Ascending aorta (tissue), 2 donors: ENCODE data around the gene LGI1. TPM values are rescaled to one million over a fixed set of nuclear protein-coding genes. Genes with fewer than 3 reads are reported as not detected.

Source experiments
- DNase-seq, 2 donors: peaks; one replicate each; pipeline ENCODE4 v3.0.0-alpha.2; 2019; ENCODE audit warnings: low spot score in 2 of 2
- H3K27ac ChIP-seq, 2 donors: fragments of 200-600 bp; sonication (generic); one replicate each; pipeline ENCODE4 v1.5.1; 2016 to 2017; ENCODE audit warnings: mild to moderate bottlenecking in 1 of 2
- H3K27me3 ChIP-seq: fragments of 200-600 bp; sonication (generic); one replicate; pipeline ENCODE4 v1.5.1; 2017
- H3K36me3 ChIP-seq, 2 donors: fragments of 200-600 bp; sonication (generic); one replicate each; pipeline ENCODE4 v1.5.1; 2016
- H3K4me1 ChIP-seq, 2 donors: fragments of 200-600 bp; sonication (generic); one replicate each; pipeline ENCODE4 v1.5.1; 2016 to 2017; ENCODE audit warnings: mild to moderate bottlenecking in 1 of 2
- H3K4me3 ChIP-seq, 2 donors: fragments of 200-600 bp; sonication (generic); one replicate each; pipeline ENCODE4 v1.5.1; 2016 to 2017; ENCODE audit warnings: mild to moderate bottlenecking in 1 of 2
- H3K9me3 ChIP-seq, 2 donors: fragments of 200-600 bp; sonication (generic); one replicate each; pipeline ENCODE4 v1.5.1; 2016
- intact Hi-C: fragments of 100-400 bp; cut with DNase I; formaldehyde crosslinking; loops from one replicate; pipeline ENCODE4 v1.15.1; 2023
- total RNA-seq: library from RNA; depleted of rRNA; stranded (reverse); fragments of >200 nt; gene quantifications from one replicate; pipeline ENCODE4 v1.1.0, GENCODE V29; 2016
- TF ChIP-seq, protein P1 (sequence below), 3 experiments: fragments of 200-600 bp in 2 of 3; fragments of 450-650 bp in 1 of 3; sonication (generic) in 2 of 3; IDR thresholded peaks; one replicate each; pipeline ENCODE4 v1.5.1; 2016 to 2019; ENCODE audit warnings: antibody characterized with exemption in 3 of 3, mild to moderate bottlenecking in 1 of 3, moderate library complexity in 1 of 3

LGI1 gene
- total RNA-seq, 1 donor from 2014 or later = not detected

- Histone ChIP-seq H3K9me3 (no peaks in the 10 kb centered on the region), H3K4me3 (no peak overlapping the region), H3K4me1 (no peaks in the 10 kb centered on the region), H3K27ac (no peak overlapping the region), H3K27me3 (no peaks in the 10 kb centered on the region), H3K36me3 (no peaks in the 10 kb centered on the region)
- intact Hi-C loops = no loop called here
- TF ChIP-seq, protein P1, sequence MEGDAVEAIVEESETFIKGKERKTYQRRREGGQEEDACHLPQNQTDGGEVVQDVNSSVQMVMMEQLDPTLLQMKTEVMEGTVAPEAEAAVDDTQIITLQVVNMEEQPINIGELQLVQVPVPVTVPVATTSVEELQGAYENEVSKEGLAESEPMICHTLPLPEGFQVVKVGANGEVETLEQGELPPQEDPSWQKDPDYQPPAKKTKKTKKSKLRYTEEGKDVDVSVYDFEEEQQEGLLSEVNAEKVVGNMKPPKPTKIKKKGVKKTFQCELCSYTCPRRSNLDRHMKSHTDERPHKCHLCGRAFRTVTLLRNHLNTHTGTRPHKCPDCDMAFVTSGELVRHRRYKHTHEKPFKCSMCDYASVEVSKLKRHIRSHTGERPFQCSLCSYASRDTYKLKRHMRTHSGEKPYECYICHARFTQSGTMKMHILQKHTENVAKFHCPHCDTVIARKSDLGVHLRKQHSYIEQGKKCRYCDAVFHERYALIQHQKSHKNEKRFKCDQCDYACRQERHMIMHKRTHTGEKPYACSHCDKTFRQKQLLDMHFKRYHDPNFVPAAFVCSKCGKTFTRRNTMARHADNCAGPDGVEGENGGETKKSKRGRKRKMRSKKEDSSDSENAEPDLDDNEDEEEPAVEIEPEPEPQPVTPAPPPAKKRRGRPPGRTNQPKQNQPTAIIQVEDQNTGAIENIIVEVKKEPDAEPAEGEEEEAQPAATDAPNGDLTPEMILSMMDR (IDR thresholded peaks at IDR 0.05) = no peak
- DNase-seq = no peak
Measured at GRCh38 chr10:93784059-93784458, 26.3 kb downstream of the LGI1 start.

GRCh38 chr10:93788413-93789208 is 30.9 kb downstream of the LGI1 start:
- H3K4me1 ChIP-seq = no peaks in the 10 kb centered on the region
- intact Hi-C loops = no loop called here
- no peaks in the 10 kb centered on the region for H3K36me3 ChIP-seq
- DNase-seq = no peak
- TF ChIP-seq, protein P1 (IDR thresholded peaks at IDR 0.05) = no peak
- no peak overlapping the region for H3K27ac ChIP-seq
- H3K27me3 ChIP-seq = no peaks in the 10 kb centered on the region
- H3K4me3 ChIP-seq = no peak overlapping the region
- H3K9me3 ChIP-seq = no peaks in the 10 kb centered on the region

DNA sequence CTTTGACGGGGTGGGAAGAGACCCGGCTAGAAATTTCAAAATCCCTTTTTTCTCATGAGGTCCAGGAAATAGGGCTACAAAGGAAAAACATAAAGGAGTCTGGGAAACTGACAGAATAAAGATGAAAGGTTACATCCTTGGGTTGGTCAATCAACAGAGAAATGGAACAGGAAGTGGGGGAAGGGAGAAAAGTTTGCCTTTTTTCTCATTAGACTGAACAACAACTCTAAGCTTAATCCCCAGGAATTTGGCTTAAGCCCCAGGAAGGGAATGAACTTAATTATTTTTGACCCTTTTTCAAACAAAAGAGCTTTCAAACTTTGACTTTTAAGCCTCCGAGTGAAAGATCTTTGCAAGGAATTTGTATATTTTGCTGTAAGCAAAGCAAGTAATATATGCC is 32.7 kb downstream of the LGI1 start:
- H3K36me3 ChIP-seq = no peaks in the 10 kb centered on the region
- intact Hi-C loops = no loop called here
- H3K4me3 ChIP-seq = no peak overlapping the region
- no peak for DNase-seq
- TF ChIP-seq, protein P1 (IDR thresholded peaks at IDR 0.05) = no peak
- H3K27ac ChIP-seq = no peak overlapping the region
- H3K27me3 ChIP-seq = no peaks in the 10 kb centered on the region
- H3K4me1 ChIP-seq = no peaks in the 10 kb centered on the region
- no peaks in the 10 kb centered on the region for H3K9me3 ChIP-seq

- DNase-seq = no peak
- intact Hi-C loops = no loop called here
- Histone ChIP-seq H3K9me3 (no peaks in the 10 kb centered on the region), H3K36me3 (no peaks in the 10 kb centered on the region), H3K4me1 (no peaks in the 10 kb centered on the region), H3K4me3 (no peak overlapping the region), H3K27me3 (no peaks in the 10 kb centered on the region), H3K27ac (no peak overlapping the region)
- TF ChIP-seq, protein P1 (IDR thresholded peaks at IDR 0.05) = no peak
Measured at GRCh38 chr10:93796167-93796566, 38.4 kb downstream of the LGI1 start.

- H3K4me3 ChIP-seq = no peak overlapping the region
- H3K9me3 ChIP-seq = no peaks in the 10 kb centered on the region
- TF ChIP-seq, protein P1 (IDR thresholded peaks at IDR 0.05) = no peak
- no peaks in the 10 kb centered on the region for H3K4me1 ChIP-seq
- H3K36me3 ChIP-seq = no peaks in the 10 kb centered on the region
- H3K27me3 ChIP-seq = no peaks in the 10 kb centered on the region
- intact Hi-C loops = no loop called here
- DNase-seq = no peak
- no peak overlapping the region for H3K27ac ChIP-seq
Measured at GRCh38 chr10:93797825-93798224, 40.1 kb downstream of the LGI1 start.
